Measurements from ENCODE around the gene CLEC2B. TPM values are rescaled to one million over a fixed set of nuclear protein-coding genes. Genes with fewer than 3 reads are reported as not detected.

Gene CLEC2B
- total and polyA plus RNA-seq, 2 donors (not counting 1 experiment from before 2014, with no cell fraction given): 9.7 to 15.7 TPM

- H3K9me3 ChIP-seq (ENCODE audit: control insufficient read depth, insufficient read depth, low read depth, low read length): no peaks in the 10 kb centered on the region
- no peak overlapping the region for H3K4me3 ChIP-seq (replicated peaks in 1 of 4; ENCODE audit: control extremely low read depth in 1 of 4, insufficient read depth in 1 of 4, low read depth in 3 of 4, low read length in 4 of 4)
- no peaks in the 10 kb centered on the region for H3K79me2 ChIP-seq (ENCODE audit: control insufficient read depth, insufficient read depth, low read length)
- no peak overlapping the region for H2AFZ ChIP-seq (ENCODE audit: low read length)
- H4K20me1 ChIP-seq (ENCODE audit: control insufficient read depth, extremely low read depth, insufficient read depth, low read length): no peaks in the 10 kb centered on the region
- no peaks in the 10 kb centered on the region for H3K36me3 ChIP-seq (ENCODE audit: control insufficient read depth, insufficient read depth, low read length)
- no peak for DNase-seq (ENCODE audit: low read depth in 2 of 2)
- H3K27ac ChIP-seq (ENCODE audit: insufficient read depth, low read length): no peak overlapping the region
- H3K9ac ChIP-seq (ENCODE audit: insufficient read depth, low read length): no peak overlapping the region
- no peaks in the 10 kb centered on the region for H3K27me3 ChIP-seq (ENCODE audit: control insufficient read depth, insufficient read depth, low read length)
- no peaks in the 10 kb centered on the region for H3K4me1 ChIP-seq (ENCODE audit: control insufficient read depth, extremely low read depth, insufficient read depth, low read length)
- no peak for TF ChIP-seq CTCF (conservative IDR thresholded peaks at IDR 0.05 in 1 of 2, IDR thresholded peaks at IDR 0.05 in 1 of 2; ENCODE audit: low read depth in 1 of 2, low read length in 2 of 2)
- TF ChIP-seq EZH2 (IDR thresholded peaks at IDR 0.05; ENCODE audit: low read length, missing control alignments): no peak
- no peak overlapping the region for H3K4me2 ChIP-seq (ENCODE audit: extremely low read depth, insufficient read depth, low read length)
These were observed 19.6 kb upstream of the CLEC2B start for GRCh38 chr12:9888665-9889273.

- Histone ChIP-seq H3K4me1 (ENCODE audit: control insufficient read depth, extremely low read depth, insufficient read depth, low read length) (no peaks in the 10 kb centered on the region), H3K4me3 (replicated peaks in 1 of 4; ENCODE audit: control extremely low read depth in 1 of 4, insufficient read depth in 1 of 4, low read depth in 3 of 4, low read length in 4 of 4) (no peak overlapping the region), H2AFZ (ENCODE audit: low read length) (no peak overlapping the region), H3K4me2 (ENCODE audit: extremely low read depth, insufficient read depth, low read length) (no peak overlapping the region), H4K20me1 (ENCODE audit: control insufficient read depth, extremely low read depth, insufficient read depth, low read length) (no peaks in the 10 kb centered on the region), H3K9me3 (ENCODE audit: control insufficient read depth, insufficient read depth, low read depth, low read length) (no peaks in the 10 kb centered on the region), H3K36me3 (ENCODE audit: control insufficient read depth, insufficient read depth, low read length) (no peaks in the 10 kb centered on the region), H3K79me2 (ENCODE audit: control insufficient read depth, insufficient read depth, low read length) (no peaks in the 10 kb centered on the region), H3K9ac (ENCODE audit: insufficient read depth, low read length) (no peak overlapping the region), H3K27ac (ENCODE audit: insufficient read depth, low read length) (no peak overlapping the region), H3K27me3 (ENCODE audit: control insufficient read depth, insufficient read depth, low read length) (no peaks in the 10 kb centered on the region)
- no peak for TF ChIP-seq CTCF (conservative IDR thresholded peaks at IDR 0.05 in 1 of 2, IDR thresholded peaks at IDR 0.05 in 1 of 2; ENCODE audit: low read depth in 1 of 2, low read length in 2 of 2)
- no peak for TF ChIP-seq EZH2 (IDR thresholded peaks at IDR 0.05; ENCODE audit: low read length, missing control alignments)
- peak in 1 of 2 donors; percentile 13 for DNase-seq (ENCODE audit: low read depth in 2 of 2)
These were observed 14.0 kb upstream of the CLEC2B start for GRCh38 chr12:9883175-9883574.

- Histone ChIP-seq H3K27me3 (ENCODE audit: control insufficient read depth, insufficient read depth, low read length) (no peaks in the 10 kb centered on the region), H3K27ac (ENCODE audit: insufficient read depth, low read length) (no peak overlapping the region), H3K4me2 (ENCODE audit: extremely low read depth, insufficient read depth, low read length) (no peak overlapping the region), H3K79me2 (ENCODE audit: control insufficient read depth, insufficient read depth, low read length) (no peaks in the 10 kb centered on the region), H2AFZ (ENCODE audit: low read length) (no peak overlapping the region), H3K9ac (ENCODE audit: insufficient read depth, low read length) (no peak overlapping the region), H4K20me1 (ENCODE audit: control insufficient read depth, extremely low read depth, insufficient read depth, low read length) (no peaks in the 10 kb centered on the region), H3K36me3 (ENCODE audit: control insufficient read depth, insufficient read depth, low read length) (no peaks in the 10 kb centered on the region), H3K4me3 (replicated peaks in 1 of 4; ENCODE audit: control extremely low read depth in 1 of 4, insufficient read depth in 1 of 4, low read depth in 3 of 4, low read length in 4 of 4) (no peak overlapping the region), H3K9me3 (ENCODE audit: control insufficient read depth, insufficient read depth, low read depth, low read length) (no peaks in the 10 kb centered on the region), H3K4me1 (ENCODE audit: control insufficient read depth, extremely low read depth, insufficient read depth, low read length) (no peaks in the 10 kb centered on the region)
- no peak for TF ChIP-seq CTCF (conservative IDR thresholded peaks at IDR 0.05 in 1 of 2, IDR thresholded peaks at IDR 0.05 in 1 of 2; ENCODE audit: low read depth in 1 of 2, low read length in 2 of 2)
- TF ChIP-seq EZH2 (IDR thresholded peaks at IDR 0.05; ENCODE audit: low read length, missing control alignments): no peak
- DNase-seq (ENCODE audit: low read depth in 2 of 2): no peak
These were observed 12.8 kb upstream of the CLEC2B start for GRCh38 chr12:9881988-9882387.

Measured in fibroblast of lung (primary cell).